ENCODE results near the gene MXRA7.

The MXRA7 gene

GRCh38 chr17:76677406-76677805 lies 33.4 kb downstream of the MXRA7 start:
- Histone ChIP-seq H3K4me3 (ENCODE audit: low read depth in 1 of 2, low read length in 2 of 2) (no peak overlapping the region), H3K9ac (ENCODE audit: low read depth in 1 of 2, low read length in 2 of 2) (no peak overlapping the region), H3K27me3 (ENCODE audit: control insufficient read depth in 1 of 2, insufficient read depth in 2 of 2, low read length in 2 of 2) (no peaks in the 10 kb centered on the region), H3K36me3 (ENCODE audit: control insufficient read depth in 1 of 2, insufficient read depth in 2 of 2, low read length in 2 of 2) (no peaks in the 10 kb centered on the region), H3K4me1 (ENCODE audit: control insufficient read depth in 1 of 2, insufficient read depth in 2 of 2, low read length in 2 of 2) (peaks cover 20 to 22% of the 10 kb centered on the region in 2 donors), H3K9me3 (ENCODE audit: control insufficient read depth in 1 of 2, low read length in 2 of 2) (no peaks in the 10 kb centered on the region), H3K27ac (ENCODE audit: low read depth, low read length) (no peak overlapping the region)

DNA sequence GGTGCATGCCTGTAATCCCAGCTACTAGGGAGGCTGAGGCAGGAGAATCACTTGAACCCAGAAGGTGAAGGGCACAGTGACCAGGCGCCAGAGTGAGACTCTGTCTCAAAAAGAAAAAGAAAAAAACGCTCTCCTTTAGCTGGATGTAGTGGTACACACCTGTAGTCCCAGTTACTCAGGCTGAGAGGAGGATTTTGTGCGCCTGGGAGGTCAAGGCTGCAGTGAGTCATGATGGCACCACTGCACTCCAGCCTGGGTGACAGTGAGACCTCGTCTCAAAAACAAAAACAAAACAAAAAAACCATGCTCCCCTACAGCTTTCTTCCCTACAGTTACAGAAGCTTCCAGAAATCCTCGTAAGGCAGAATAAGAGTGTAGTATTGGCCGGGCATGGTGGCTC lies 34.1 kb downstream of the MXRA7 start:
- Histone ChIP-seq H3K9ac (ENCODE audit: low read depth in 1 of 2, low read length in 2 of 2) (no peak overlapping the region), H3K36me3 (ENCODE audit: control insufficient read depth in 1 of 2, insufficient read depth in 2 of 2, low read length in 2 of 2) (no peaks in the 10 kb centered on the region), H3K4me3 (ENCODE audit: low read depth in 1 of 2, low read length in 2 of 2) (no peak overlapping the region), H3K27ac (ENCODE audit: low read depth, low read length) (no peak overlapping the region), H3K9me3 (ENCODE audit: control insufficient read depth in 1 of 2, low read length in 2 of 2) (no peaks in the 10 kb centered on the region), H3K27me3 (ENCODE audit: control insufficient read depth in 1 of 2, insufficient read depth in 2 of 2, low read length in 2 of 2) (no peaks in the 10 kb centered on the region), H3K4me1 (ENCODE audit: control insufficient read depth in 1 of 2, insufficient read depth in 2 of 2, low read length in 2 of 2) (peaks cover 23 to 25% of the 10 kb centered on the region in 2 donors)

DNA sequence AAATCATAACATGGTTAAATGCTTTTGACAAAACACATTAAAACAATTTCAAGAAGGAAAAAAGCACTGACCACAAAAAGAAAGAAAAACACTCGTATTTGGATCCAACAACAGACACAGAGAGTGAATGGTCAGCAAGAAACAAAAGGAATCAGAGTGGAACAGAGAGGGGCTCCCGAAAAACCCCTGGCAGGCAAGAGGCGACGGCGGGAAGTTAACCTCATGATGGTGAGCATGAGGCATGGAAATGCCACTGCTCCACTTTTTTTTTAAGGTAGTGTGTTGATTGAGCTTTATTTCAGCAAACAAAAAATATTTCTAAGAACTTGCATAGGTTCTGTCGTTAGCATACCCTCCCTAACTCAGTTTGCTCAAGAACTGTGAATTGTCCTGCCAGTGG lies 35.1 kb downstream of the MXRA7 start:
- H3K4me1 ChIP-seq (ENCODE audit: control insufficient read depth in 1 of 2, insufficient read depth in 2 of 2, low read length in 2 of 2): peaks cover 32 to 33% of the 10 kb centered on the region in 2 donors
- H3K9me3 ChIP-seq (ENCODE audit: control insufficient read depth in 1 of 2, low read length in 2 of 2): no peaks in the 10 kb centered on the region
- no peaks in the 10 kb centered on the region for H3K36me3 ChIP-seq (ENCODE audit: control insufficient read depth in 1 of 2, insufficient read depth in 2 of 2, low read length in 2 of 2)
- no peak overlapping the region for H3K9ac ChIP-seq (ENCODE audit: low read depth in 1 of 2, low read length in 2 of 2)
- no peak overlapping the region for H3K27ac ChIP-seq (ENCODE audit: low read depth, low read length)
- no peaks in the 10 kb centered on the region for H3K27me3 ChIP-seq (ENCODE audit: control insufficient read depth in 1 of 2, insufficient read depth in 2 of 2, low read length in 2 of 2)
- H3K4me3 ChIP-seq (ENCODE audit: low read depth in 1 of 2, low read length in 2 of 2): no peak overlapping the region

GRCh38 chr17:76674600-76674999 lies 36.2 kb downstream of the MXRA7 start:
- no peaks in the 10 kb centered on the region for H3K9me3 ChIP-seq (ENCODE audit: control insufficient read depth in 1 of 2, low read length in 2 of 2)
- H3K36me3 ChIP-seq (ENCODE audit: control insufficient read depth in 1 of 2, insufficient read depth in 2 of 2, low read length in 2 of 2): no peaks in the 10 kb centered on the region
- H3K27me3 ChIP-seq (ENCODE audit: control insufficient read depth in 1 of 2, insufficient read depth in 2 of 2, low read length in 2 of 2): no peaks in the 10 kb centered on the region
- no peak overlapping the region for H3K4me3 ChIP-seq (ENCODE audit: low read depth in 1 of 2, low read length in 2 of 2)
- no peak overlapping the region for H3K9ac ChIP-seq (ENCODE audit: low read depth in 1 of 2, low read length in 2 of 2)
- no peak overlapping the region for H3K27ac ChIP-seq (ENCODE audit: low read depth, low read length)
- H3K4me1 ChIP-seq (ENCODE audit: control insufficient read depth in 1 of 2, insufficient read depth in 2 of 2, low read length in 2 of 2): peaks cover 38 to 40% of the 10 kb centered on the region in 2 donors

DNA sequence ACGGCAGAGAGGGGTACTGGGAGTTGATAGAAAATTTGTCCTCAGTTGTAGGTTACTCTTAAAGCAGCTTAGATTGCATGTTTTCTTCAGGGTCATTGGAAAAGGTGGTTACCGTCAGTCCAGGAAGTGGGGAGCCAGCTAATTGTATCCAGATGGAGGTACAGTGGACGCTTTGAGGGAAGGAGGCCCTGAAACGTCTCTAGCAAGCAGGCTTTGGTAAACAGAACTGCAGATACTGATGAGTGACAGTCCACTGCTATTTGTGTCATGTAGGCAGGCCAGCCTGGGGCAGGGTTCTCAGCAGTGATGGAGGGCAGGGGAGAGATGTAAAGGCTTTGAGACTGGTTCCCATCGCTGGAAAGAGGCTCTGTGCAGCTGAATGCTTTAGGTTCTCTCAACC lies 37.0 kb downstream of the MXRA7 start:
- Histone ChIP-seq H3K4me3 (ENCODE audit: low read depth in 1 of 2, low read length in 2 of 2) (no peak overlapping the region), H3K36me3 (ENCODE audit: control insufficient read depth in 1 of 2, insufficient read depth in 2 of 2, low read length in 2 of 2) (no peaks in the 10 kb centered on the region), H3K4me1 (ENCODE audit: control insufficient read depth in 1 of 2, insufficient read depth in 2 of 2, low read length in 2 of 2) (peaks cover 34 to 38% of the 10 kb centered on the region in 2 donors), H3K27ac (ENCODE audit: low read depth, low read length) (no peak overlapping the region), H3K9me3 (ENCODE audit: control insufficient read depth in 1 of 2, low read length in 2 of 2) (no peaks in the 10 kb centered on the region), H3K27me3 (ENCODE audit: control insufficient read depth in 1 of 2, insufficient read depth in 2 of 2, low read length in 2 of 2) (no peaks in the 10 kb centered on the region), H3K9ac (ENCODE audit: low read depth in 1 of 2, low read length in 2 of 2) (no peak overlapping the region)

GRCh38 chr17:76672892-76673291 lies 37.9 kb downstream of the MXRA7 start:
- H3K27me3 ChIP-seq (ENCODE audit: control insufficient read depth in 1 of 2, insufficient read depth in 2 of 2, low read length in 2 of 2): no peaks in the 10 kb centered on the region
- peak overlapping the region; percentile 78 to 96 for H3K4me3 ChIP-seq (ENCODE audit: low read depth in 1 of 2, low read length in 2 of 2)
- H3K9me3 ChIP-seq (ENCODE audit: control insufficient read depth in 1 of 2, low read length in 2 of 2): no peaks in the 10 kb centered on the region
- H3K27ac ChIP-seq (ENCODE audit: low read depth, low read length): no peak overlapping the region
- H3K9ac ChIP-seq (ENCODE audit: low read depth in 1 of 2, low read length in 2 of 2): no peak overlapping the region
- H3K36me3 ChIP-seq (ENCODE audit: control insufficient read depth in 1 of 2, insufficient read depth in 2 of 2, low read length in 2 of 2): no peaks in the 10 kb centered on the region
- peaks cover 26 to 29% of the 10 kb centered on the region in 2 donors for H3K4me1 ChIP-seq (ENCODE audit: control insufficient read depth in 1 of 2, insufficient read depth in 2 of 2, low read length in 2 of 2)

- Histone ChIP-seq H3K27ac (ENCODE audit: low read depth, low read length) (peak overlapping the region; percentile 80), H3K9ac (ENCODE audit: low read depth in 1 of 2, low read length in 2 of 2) (peak overlapping the region; percentile 89 to 95), H3K27me3 (ENCODE audit: control insufficient read depth in 1 of 2, insufficient read depth in 2 of 2, low read length in 2 of 2) (no peaks in the 10 kb centered on the region), H3K36me3 (ENCODE audit: control insufficient read depth in 1 of 2, insufficient read depth in 2 of 2, low read length in 2 of 2) (no peaks in the 10 kb centered on the region), H3K4me3 (ENCODE audit: low read depth in 1 of 2, low read length in 2 of 2) (peak overlapping the region; percentile 78 to 96), H3K9me3 (ENCODE audit: control insufficient read depth in 1 of 2, low read length in 2 of 2) (no peaks in the 10 kb centered on the region), H3K4me1 (ENCODE audit: control insufficient read depth in 1 of 2, insufficient read depth in 2 of 2, low read length in 2 of 2) (peaks cover 24 to 26% of the 10 kb centered on the region in 2 donors)
These were observed 38.4 kb downstream of the MXRA7 start for GRCh38 chr17:76672270-76672851.

DNA sequence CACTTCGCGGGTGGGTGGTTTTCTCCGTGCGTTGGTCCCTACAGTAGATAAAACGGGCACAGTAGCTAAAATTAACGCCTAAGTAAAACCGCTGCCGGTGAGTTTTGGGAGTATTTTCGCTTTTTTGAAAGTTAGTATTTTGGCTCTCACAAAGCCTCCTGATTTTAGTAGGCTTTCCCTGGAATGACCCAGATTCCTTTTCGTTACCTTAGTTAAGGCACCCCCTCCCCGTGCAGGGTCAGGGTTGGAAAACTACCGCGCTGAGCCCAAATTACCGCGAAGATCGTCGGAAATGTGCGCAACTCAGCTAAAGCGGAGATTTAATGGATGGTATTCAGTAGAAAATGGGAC lies 38.9 kb downstream of the MXRA7 start:
- H3K9me3 ChIP-seq (ENCODE audit: control insufficient read depth in 1 of 2, low read length in 2 of 2): no peaks in the 10 kb centered on the region
- peak overlapping the region; percentile 78 to 96 for H3K4me3 ChIP-seq (ENCODE audit: low read depth in 1 of 2, low read length in 2 of 2)
- H3K4me1 ChIP-seq (ENCODE audit: control insufficient read depth in 1 of 2, insufficient read depth in 2 of 2, low read length in 2 of 2): peaks cover 24 to 26% of the 10 kb centered on the region in 2 donors
- H3K36me3 ChIP-seq (ENCODE audit: control insufficient read depth in 1 of 2, insufficient read depth in 2 of 2, low read length in 2 of 2): no peaks in the 10 kb centered on the region
- peak overlapping the region; percentile 80 for H3K27ac ChIP-seq (ENCODE audit: low read depth, low read length)
- H3K9ac ChIP-seq (ENCODE audit: low read depth in 1 of 2, low read length in 2 of 2): peak overlapping the region; percentile 89 to 95
- H3K27me3 ChIP-seq (ENCODE audit: control insufficient read depth in 1 of 2, insufficient read depth in 2 of 2, low read length in 2 of 2): no peaks in the 10 kb centered on the region

DNA sequence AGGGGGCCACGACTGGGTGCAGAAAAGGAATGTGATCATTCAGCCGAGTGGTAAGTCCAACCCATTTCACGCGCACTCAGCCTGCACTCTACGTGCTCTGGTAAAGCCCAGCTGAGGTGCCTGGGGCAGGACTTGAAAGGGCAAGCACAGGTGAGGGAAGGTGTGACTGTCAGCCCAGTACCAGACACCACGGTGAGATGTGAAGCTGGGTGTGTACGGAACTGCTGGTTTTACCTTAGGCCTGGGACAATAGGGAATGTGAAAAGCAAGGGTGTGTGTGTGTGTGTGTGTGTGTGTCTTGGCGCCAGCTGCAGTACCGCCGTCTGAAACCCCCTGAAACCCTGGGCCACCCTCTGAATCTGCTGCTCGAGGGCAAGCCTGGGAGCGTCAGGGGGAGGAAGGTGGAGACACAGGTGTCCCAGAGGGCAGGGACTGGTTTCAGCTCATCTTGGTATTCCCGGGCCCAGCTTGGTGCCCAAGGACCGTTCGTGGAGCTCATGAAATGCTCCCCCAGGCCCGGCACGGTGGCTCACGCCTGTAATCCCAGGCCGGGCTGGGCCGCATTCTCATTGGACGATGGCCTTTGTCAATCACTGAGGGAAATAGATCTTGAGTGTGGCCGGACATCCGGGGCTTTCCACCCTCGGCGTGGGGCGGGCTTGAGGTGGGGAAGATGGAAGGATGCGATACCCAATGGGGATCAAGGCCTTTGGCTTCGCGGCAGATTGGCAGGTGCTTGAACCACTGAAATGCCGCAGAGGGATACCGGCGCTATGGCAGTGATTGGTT lies 39.4 kb downstream of the MXRA7 start:
- Histone ChIP-seq H3K4me1 (ENCODE audit: control insufficient read depth in 1 of 2, insufficient read depth in 2 of 2, low read length in 2 of 2) (peaks cover 24 to 26% of the 10 kb centered on the region in 2 donors), H3K9me3 (ENCODE audit: control insufficient read depth in 1 of 2, low read length in 2 of 2) (no peaks in the 10 kb centered on the region), H3K9ac (ENCODE audit: low read depth in 1 of 2, low read length in 2 of 2) (peak overlapping the region; percentile 89 to 95), H3K27me3 (ENCODE audit: control insufficient read depth in 1 of 2, insufficient read depth in 2 of 2, low read length in 2 of 2) (no peaks in the 10 kb centered on the region), H3K4me3 (ENCODE audit: low read depth in 1 of 2, low read length in 2 of 2) (peak overlapping the region; percentile 78 to 96), H3K36me3 (ENCODE audit: control insufficient read depth in 1 of 2, insufficient read depth in 2 of 2, low read length in 2 of 2) (no peaks in the 10 kb centered on the region), H3K27ac (ENCODE audit: low read depth, low read length) (peak overlapping the region; percentile 85)

DNA sequence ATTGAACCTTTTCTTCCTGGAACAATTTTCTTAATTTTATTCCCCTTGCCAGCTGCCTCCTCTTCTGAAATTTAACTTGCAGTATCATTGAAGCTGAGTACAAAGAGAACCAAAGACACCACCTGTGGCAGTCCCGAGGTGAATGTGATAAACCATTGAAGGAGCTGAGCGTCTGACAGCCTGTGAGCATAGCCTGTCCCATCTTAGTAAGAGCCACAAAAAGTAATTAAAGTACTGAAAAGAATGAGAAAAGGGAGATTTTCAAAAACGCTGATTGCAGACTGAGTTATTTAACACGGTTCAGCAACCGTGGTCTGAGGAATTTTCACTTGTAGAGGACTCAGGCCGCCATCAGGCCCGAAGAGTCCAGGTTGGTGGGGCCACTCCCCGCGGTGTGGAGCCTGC lies 40.0 kb downstream of the MXRA7 start:
- no peaks in the 10 kb centered on the region for H3K36me3 ChIP-seq (ENCODE audit: control insufficient read depth in 1 of 2, insufficient read depth in 2 of 2, low read length in 2 of 2)
- peaks cover 24 to 26% of the 10 kb centered on the region in 2 donors for H3K4me1 ChIP-seq (ENCODE audit: control insufficient read depth in 1 of 2, insufficient read depth in 2 of 2, low read length in 2 of 2)
- H3K27me3 ChIP-seq (ENCODE audit: control insufficient read depth in 1 of 2, insufficient read depth in 2 of 2, low read length in 2 of 2): no peaks in the 10 kb centered on the region
- H3K9me3 ChIP-seq (ENCODE audit: control insufficient read depth in 1 of 2, low read length in 2 of 2): no peaks in the 10 kb centered on the region
- peak overlapping the region; percentile 85 for H3K27ac ChIP-seq (ENCODE audit: low read depth, low read length)
- H3K4me3 ChIP-seq (ENCODE audit: low read depth in 1 of 2, low read length in 2 of 2): peak overlapping the region; percentile 63
- H3K9ac ChIP-seq (ENCODE audit: low read depth in 1 of 2, low read length in 2 of 2): peak overlapping the region; percentile 76 to 95

Data from duodenal mucosa (tissue), 2 donors.